Lower leg skin (tissue), 4 donors: Measurements from ENCODE around the gene FBXL13. TPM values are rescaled to one million over a fixed set of nuclear protein-coding genes. Genes with fewer than 3 reads are reported as not detected.

Source experiments
- DNase-seq, 2 donors: peaks; one replicate each; pipeline ENCODE4 v3.0.0-alpha.2; 2019; ENCODE audit warnings: low spot score in 2 of 2
- H3K4me3 ChIP-seq: fragments of 200-600 bp; sonication (generic); 2 replicates; pipeline ENCODE4 v1.5.1; 2017; ENCODE audit warnings: mild to moderate bottlenecking, low read depth; ENCODE audit not compliant: poor library complexity, severe bottlenecking
- CTCF ChIP-seq, 3 donors: fragments of 450-650 bp; IDR thresholded peaks; one replicate each; pipeline ENCODE4 v1.5.1; 2016; ENCODE audit warnings: antibody characterized with exemption in 3 of 3, mild to moderate bottlenecking in 3 of 3, moderate library complexity in 2 of 3
- POLR2A ChIP-seq, 2 donors: fragments of 450-650 bp; IDR thresholded peaks; one replicate each; pipeline ENCODE4 v1.6.1; 2016 to 2017; ENCODE audit warnings: antibody characterized with exemption in 2 of 2, mild to moderate bottlenecking in 1 of 2, moderate library complexity in 1 of 2
- WGBS, 2 donors: methylation state at CpG; one replicate each; pipeline ENCODE4 v1.1.5; 2018; 5-methylcytosine and 5-hydroxymethylcytosine counted together
- intact Hi-C: fragments of 100-400 bp; cut with DNase I; formaldehyde crosslinking; loops from one replicate; pipeline ENCODE4 v1.15.0; 2023; ENCODE audit warnings: low total_unique reads
- total RNA-seq, 4 donors: library from RNA; depleted of rRNA; stranded (reverse); fragments of >200 nt; gene quantifications; one replicate each; pipeline ENCODE4 v1.1.0, GENCODE V29; 2016

Gene FBXL13
- total RNA-seq, 4 donors from 2014 or later, result 0.78 to 1.5 (median 1.1) TPM; not detected in 1

- WGBS, 2 donors, result 71 to 80% methylated on average over 3 of the region's 3 CpGs
- intact Hi-C loops, result no loop called here
- DNase-seq, result no peak
- TF ChIP-seq POLR2A (IDR thresholded peaks at IDR 0.05), result no peak
- TF ChIP-seq CTCF (IDR thresholded peaks at IDR 0.05), result no peak
- H3K4me3 ChIP-seq, result no peak overlapping the region
Observed at GRCh38 chr7:102837802-102838201, 236.8 kb downstream of the FBXL13 start.

DNA sequence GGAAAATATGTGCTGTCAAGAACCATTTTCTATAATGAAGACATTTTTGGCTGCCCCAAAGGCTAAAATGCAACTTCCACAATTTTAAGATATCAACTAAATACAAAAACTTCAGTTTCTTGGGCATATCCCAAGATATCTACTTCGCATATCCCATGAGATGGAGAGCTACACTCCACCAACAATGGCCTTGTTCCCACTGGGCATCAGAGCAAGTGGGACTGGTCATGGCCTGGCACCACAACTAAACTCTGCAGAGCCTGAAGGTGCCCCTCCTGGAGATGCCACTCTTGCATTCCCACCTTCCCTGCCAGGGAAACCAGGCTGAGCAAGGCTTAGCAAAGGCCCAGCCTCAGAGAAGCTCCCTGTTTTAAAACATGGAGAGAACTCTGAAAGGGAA lies 237.6 kb downstream of the FBXL13 start:
- TF ChIP-seq CTCF (IDR thresholded peaks at IDR 0.05), result no peak
- no peak for TF ChIP-seq POLR2A (IDR thresholded peaks at IDR 0.05)
- H3K4me3 ChIP-seq, result no peak overlapping the region
- WGBS, 2 donors, result 91 to 95% methylated on average over 1 of the region's 1 CpG
- intact Hi-C loops, result no loop called here
- no peak for DNase-seq

DNA sequence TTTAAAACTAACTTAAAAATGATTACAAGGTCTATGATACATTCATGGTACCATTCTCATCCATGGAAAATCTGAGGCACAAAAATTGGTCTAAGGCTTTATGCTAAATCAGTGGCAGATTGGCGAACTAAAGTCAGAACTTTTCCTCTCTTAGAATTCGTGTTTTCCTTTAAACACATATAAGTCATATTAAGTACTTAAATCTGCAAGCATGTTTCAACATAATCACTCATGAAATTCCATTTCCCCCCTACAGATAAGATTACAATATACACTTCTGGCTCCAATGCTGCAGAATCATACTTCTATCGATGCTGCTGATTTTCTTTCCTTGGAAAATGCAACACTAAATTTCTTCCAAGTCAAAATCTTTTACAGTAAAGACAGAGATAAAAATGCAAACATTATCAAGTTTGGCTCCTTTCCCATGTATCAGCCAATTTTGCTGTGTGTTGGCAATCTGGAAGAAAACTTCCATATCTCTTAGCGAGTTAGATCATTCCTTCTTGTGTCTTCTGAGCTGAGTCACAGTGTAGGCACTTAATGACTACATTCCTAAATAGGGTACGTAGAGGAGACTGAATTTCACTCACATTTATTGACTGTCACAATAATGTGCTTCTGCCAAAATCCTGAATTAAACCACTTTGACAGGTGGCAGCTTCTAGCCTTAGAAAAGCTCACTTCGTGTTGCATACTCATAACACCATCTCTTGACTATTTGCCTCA lies 238.2 kb downstream of the FBXL13 start:
- WGBS, 2 donors, result 56 to 60% methylated on average over 6 of the region's 6 CpGs
- H3K4me3 ChIP-seq, result no peak overlapping the region
- intact Hi-C loops, result no loop called here
- DNase-seq, result no peak
- TF ChIP-seq POLR2A (IDR thresholded peaks at IDR 0.05) (no peak), CTCF (IDR thresholded peaks at IDR 0.05) (no peak)

GRCh38 chr7:102834999-102835398 lies 239.6 kb downstream of the FBXL13 start:
- TF ChIP-seq CTCF (IDR thresholded peaks at IDR 0.05) (no peak), POLR2A (IDR thresholded peaks at IDR 0.05) (no peak)
- intact Hi-C loops, result no loop called here
- 29 to 41% methylated on average over 1 of the region's 1 CpG for WGBS, 2 donors
- no peak for DNase-seq
- no peak overlapping the region for H3K4me3 ChIP-seq

- DNase-seq, result no peak
- TF ChIP-seq CTCF (IDR thresholded peaks at IDR 0.05) (no peak), POLR2A (IDR thresholded peaks at IDR 0.05) (no peak)
- H3K4me3 ChIP-seq, result no peak overlapping the region
- intact Hi-C loops, result no loop called here
- WGBS, 2 donors, result 80 to 88% methylated on average over 1 of the region's 1 CpG
Observed at GRCh38 chr7:102834466-102834865, 240.1 kb downstream of the FBXL13 start.

- H3K4me3 ChIP-seq, result no peak overlapping the region
- 67 to 84% methylated on average over 5 of the region's 5 CpGs for WGBS, 2 donors
- no peak for TF ChIP-seq CTCF (IDR thresholded peaks at IDR 0.05)
- no peak for TF ChIP-seq POLR2A (IDR thresholded peaks at IDR 0.05)
- DNase-seq, result no peak
- intact Hi-C loops, result no loop called here
Observed at GRCh38 chr7:102833343-102833742, 241.3 kb downstream of the FBXL13 start.
